DMS 273 treated with DMSO at 0.1 percent for 48 hours (cell line): ENCODE measurements around the gene CCDC92B.

Source experiments
- DNase-seq: peaks from one replicate; lab custom pipeline; 2025; lab: John Stamatoyannopoulos, UW

Gene CCDC92B

DNA sequence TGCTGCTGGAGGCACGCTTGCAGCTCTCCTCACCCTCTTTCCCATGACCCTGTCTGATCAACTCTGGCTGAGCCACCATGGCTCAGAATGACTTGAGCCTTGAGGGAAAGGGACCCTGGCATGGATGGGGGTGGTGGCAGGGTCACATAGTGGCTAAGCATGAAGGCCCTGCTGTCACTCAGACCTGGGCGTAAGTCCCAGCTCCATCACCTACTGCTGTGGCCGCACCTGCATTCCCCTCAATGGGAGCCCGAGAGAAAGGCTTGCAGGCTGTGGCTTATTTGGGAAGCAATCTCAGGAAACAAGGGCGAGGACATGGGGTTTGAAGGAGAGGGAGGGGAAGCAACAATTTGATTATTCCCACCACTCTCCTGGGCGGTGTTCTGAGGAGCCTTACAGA lies 29.0 kb upstream of the CCDC92B start:
- no peak for DNase-seq

DNA sequence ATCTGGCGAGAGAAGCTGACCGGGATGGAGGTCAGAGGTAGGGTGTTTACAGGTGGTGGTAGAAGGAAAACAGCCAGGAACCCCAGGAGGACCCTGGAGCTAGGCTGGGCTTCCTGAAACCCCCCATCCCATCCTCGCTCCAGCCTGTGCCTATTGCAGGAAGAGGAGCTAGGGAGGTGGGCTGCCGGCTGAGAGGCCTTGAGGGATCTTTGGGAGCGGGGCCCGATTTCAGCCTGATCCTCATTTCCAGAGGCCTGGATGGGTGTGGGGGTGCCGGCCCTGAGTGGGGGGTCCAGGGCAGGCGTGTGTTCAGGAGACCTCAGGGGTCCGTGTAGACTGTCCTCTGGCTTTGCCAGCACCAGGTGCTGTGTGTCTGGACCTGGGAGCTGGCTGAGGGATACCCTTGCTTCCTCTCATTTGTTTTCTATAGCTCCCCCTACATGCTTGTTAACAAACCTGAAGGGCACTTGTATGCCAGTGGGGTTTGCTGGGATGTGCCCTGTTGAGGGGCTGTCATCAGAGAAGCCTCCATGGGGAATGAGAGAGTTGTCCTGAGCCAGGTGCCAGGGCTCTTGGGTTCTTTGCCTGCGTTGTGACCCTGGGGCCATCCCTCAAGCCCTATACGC lies 27.9 kb upstream of the CCDC92B start:
- no peak for DNase-seq

DNA sequence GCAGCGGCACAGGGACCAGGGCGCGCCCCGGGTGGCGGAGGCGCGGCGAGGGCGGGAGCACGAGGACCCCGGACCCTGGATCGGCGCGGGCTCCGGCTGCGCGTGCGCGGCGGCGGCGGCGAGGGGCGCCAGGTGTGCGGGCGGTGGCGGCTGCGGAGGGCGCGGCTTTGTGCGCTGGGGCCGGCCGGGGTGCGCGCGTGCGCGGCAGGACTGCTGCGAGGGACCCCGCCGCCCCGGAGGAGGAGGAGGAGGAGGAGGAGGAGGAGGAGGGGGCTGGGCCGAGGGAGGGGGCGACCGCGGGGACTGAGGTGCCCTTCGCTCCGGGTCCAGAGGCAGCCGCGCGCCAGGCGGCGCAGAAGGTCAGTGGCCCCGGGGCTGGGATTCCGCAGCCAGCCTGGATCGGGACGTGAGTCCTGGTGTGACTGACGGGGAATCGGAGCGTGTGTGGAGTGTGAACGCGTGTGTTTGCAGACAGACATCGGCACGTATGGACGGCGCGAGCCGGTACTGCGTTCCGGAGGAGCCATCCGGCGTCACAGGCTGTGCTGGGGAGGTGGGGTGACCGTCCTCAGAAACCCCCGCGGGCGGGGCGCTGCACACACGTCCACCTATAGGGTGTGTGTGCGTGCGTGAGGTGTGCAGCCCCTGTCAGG lies 27.3 kb upstream of the CCDC92B start:
- no peak for DNase-seq

GRCh38 chr17:2775206-2775605 lies 25.8 kb upstream of the CCDC92B start:
- no peak for DNase-seq

- no peak for DNase-seq
These were observed 20.7 kb upstream of the CCDC92B start for GRCh38 chr17:2770129-2770528.

- DNase-seq: no peak
These were observed 9.4 kb upstream of the CCDC92B start for GRCh38 chr17:2758870-2759269.

- no peak for DNase-seq
These were observed 6.7 kb upstream of the CCDC92B start for GRCh38 chr17:2755891-2756724.

DNA sequence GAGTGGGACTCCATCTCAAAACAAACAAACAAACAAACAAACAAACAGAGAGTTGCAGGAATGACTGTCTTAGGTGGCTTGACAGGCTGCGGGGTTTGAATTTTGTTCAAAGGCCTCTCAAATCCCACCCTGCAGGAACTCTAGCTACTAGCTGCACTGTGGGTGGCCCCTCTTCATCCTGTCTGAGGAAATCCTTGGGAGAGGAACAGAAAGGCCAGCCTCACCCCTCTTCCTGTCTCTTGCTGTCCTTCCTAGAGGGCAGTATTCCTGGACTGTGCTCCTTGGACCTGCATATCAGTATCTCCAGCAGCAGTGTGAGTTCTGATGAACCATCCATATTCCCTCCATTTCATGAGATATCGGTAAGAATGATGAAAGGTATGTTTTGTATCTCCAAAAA lies 2.0 kb upstream of the CCDC92B start:
- DNase-seq: no peak

- no peak for DNase-seq
These were observed 1.3 kb upstream of the CCDC92B start for GRCh38 chr17:2750721-2751120.

- DNase-seq: no peak
These were observed 331 bp upstream of the CCDC92B start for GRCh38 chr17:2749784-2750181.

DNA sequence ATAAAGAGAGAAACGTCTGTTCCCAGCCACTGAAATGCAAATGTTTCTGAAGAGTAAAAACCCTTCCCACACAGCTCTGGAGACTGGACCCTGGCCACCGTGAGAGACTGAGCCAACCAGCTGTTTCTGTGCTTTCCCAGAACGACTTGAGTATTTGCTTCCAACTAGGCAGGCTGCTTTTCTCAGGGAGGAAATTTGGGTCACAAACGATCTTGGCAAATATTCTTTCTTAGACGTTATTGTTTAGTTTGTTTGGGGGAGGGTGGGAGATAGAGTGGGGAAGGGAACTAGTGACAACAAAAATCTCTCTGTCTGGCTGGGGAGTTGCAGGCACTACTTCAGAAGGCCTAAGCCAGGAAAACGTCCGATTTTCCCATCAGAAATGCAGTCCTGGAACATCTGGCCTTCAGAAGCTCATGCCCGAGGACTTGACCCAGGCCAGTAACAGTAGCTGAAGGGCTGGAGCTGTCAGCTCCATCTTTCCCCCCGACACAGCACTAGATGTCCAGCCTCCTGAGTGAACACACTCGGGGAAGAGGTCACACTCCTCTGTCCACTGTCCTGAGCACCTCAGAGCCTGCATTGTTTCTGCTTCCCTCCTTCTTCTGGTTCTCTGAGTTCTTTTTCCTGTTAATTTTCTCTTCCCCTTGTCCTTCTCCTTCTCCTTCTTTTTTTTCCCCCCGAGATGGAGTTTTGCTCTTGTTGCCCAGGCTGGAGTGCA lies 4.0 kb downstream of the CCDC92B start:
- DNase-seq: no peak

DNA sequence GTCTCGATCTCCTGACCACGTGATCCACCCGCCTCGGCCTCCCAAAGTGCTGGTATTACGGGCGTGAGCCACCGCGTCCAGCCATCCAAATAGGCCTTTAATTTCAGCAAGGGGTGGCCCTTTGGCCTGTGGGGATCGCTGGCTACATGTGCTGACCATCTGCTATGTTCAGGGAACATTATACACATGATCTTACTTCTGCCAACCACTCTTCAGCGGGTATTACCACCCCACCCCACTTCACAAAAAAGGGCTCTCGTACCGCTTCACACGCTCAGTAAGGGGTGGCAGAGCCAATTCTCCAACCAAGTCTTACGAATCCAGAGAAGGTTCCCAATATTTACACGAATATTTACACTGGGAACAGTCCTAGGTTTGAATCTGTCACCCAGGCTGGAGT lies 11.8 kb downstream of the CCDC92B start:
- no peak for DNase-seq

DNA sequence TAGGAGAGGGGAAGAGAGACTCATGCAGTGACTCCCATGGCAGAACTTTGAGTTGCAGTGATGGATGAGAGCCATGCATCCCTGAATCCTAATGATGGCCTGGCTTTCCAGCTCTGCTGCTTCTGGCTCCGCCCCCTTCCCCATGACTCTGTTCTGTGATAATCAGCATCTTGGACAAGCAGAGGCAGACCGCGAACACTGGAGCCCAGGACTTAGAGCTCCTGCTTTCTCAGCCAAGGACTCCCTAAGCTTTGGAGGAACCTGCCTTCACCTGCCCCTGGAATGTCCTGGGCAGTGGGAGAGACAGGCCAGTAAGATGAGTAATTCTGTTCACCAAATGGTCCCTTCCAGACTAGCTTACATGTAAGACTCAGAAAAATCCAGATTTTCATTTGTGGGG lies 12.5 kb downstream of the CCDC92B start:
- DNase-seq: no peak

DNA sequence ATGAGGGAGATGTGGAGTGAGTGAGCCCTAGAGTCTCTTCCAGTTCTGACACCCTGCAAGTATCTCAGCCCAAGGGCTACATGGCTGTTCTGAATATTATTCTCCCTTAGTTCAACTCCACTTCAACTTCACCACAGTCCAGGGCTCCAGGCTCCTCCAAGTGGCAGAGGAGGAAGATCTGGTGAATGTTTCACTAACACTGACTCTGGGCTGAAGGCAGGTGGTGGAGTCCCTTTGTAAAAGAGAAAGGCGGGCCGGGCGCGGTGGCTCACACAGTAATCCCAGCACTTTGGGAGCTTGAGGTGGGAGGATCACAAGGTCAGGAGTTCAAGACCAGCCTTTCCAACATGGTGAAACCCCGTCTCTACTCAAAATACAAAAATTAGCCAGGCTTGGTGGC lies 13.6 kb downstream of the CCDC92B start:
- DNase-seq: no peak

- no peak for DNase-seq
These were observed 14.5 kb downstream of the CCDC92B start for GRCh38 chr17:2734939-2735338.

DNA sequence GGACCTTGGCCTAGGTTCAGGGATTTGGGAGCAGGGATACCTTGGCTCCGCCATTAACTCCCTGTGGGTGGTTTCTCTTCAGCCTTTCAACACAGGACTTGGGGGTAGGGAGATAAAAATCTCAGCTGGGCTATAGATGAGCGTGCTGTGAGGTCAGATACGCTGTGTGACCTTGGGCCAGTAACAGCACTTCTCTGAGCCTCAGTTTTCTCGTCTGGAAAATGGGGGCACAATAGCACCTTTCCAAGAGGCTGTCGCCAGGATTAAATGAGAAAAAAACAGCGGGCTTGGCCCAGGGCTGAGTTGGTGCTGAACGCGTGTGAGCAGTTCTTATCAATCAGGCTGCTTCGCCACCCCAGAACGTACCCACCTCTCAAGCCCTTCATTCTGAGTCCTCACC lies 17.6 kb downstream of the CCDC92B start:
- no peak for DNase-seq

GRCh38 chr17:2730764-2731353 lies 18.6 kb downstream of the CCDC92B start:
- DNase-seq: no peak

- no peak for DNase-seq
These were observed 24.7 kb downstream of the CCDC92B start for GRCh38 chr17:2724784-2725164.

GRCh38 chr17:2723997-2724783 lies 25.3 kb downstream of the CCDC92B start:
- DNase-seq: no peak

DNA sequence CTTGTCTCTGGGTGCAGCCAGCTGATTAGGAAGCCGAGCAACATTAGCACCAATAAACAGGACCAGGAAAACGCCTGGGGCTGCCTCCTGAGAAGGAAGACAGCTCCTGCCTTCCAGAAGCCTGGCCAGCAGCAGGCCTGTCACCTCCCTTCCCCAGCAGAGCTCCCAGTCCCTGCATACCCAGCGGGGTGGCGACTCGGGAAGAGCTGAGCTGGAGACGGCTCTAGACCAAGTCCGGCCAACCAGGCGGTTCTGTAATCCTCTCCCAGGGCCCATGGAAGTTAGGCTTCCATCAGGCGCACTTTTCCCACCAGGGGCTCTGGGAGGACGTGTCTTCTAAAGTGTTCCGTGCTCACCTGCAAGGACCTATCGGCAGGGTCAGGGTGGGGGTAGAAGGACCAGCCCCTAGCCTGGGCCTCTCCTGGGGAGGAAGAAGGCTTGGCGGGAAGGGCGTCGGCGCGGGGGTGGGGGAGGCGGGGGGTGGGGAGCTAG lies 25.9 kb downstream of the CCDC92B start:
- DNase-seq: no peak

GRCh38 chr17:2722611-2723010 lies 26.8 kb downstream of the CCDC92B start:
- no peak for DNase-seq
